Transverse colon (tissue), 4 donors: Measurements from ENCODE around the gene NPM3. TPM values are rescaled to one million over a fixed set of nuclear protein-coding genes. Genes with fewer than 3 reads are reported as not detected.

Experiments used
- DNase-seq: peaks from one replicate; pipeline ENCODE4 v3.0.0-alpha.2; 2019
- H3K27ac ChIP-seq, 4 donors: fragments of 200-600 bp; sonication (generic); 2 replicates each; pipeline ENCODE4 v1.5.1; 2016 to 2018; ENCODE audit warnings: inconsistent platforms in 4 of 4
- H3K27me3 ChIP-seq: fragments of 200-600 bp; sonication (generic); 2 replicates; pipeline ENCODE4 v1.5.1; 2017; ENCODE audit warnings: inconsistent platforms
- H3K36me3 ChIP-seq, 4 donors: fragments of 200-600 bp; sonication (generic); 2 replicates each; pipeline ENCODE4 v1.5.1; 2017 to 2019; ENCODE audit warnings: inconsistent platforms in 4 of 4
- H3K4me1 ChIP-seq, 4 donors: fragments of 200-600 bp; sonication (generic); 2 replicates each; pipeline ENCODE4 v1.5.1; 2017 to 2020; ENCODE audit warnings: inconsistent platforms in 4 of 4
- H3K4me3 ChIP-seq, 4 donors: fragments of 200-600 bp; sonication (generic); 1 replicate in 1 of 4; 2 replicates in 3 of 4; pipeline versions ENCODE4 v1.5.1 to v1.6.1; 2017 to 2019; ENCODE audit warnings: inconsistent platforms in 4 of 4
- H3K9me3 ChIP-seq, 2 donors: fragments of 200-600 bp; sonication (generic); 2 replicates each; pipeline ENCODE4 v1.5.1; 2017 to 2019; ENCODE audit warnings: inconsistent platforms in 2 of 2
- EP300 ChIP-seq: sonication (generic); formaldehyde crosslinking; IDR thresholded peaks from one replicate; pipeline ENCODE4 v1.6.1; 2017; ENCODE audit warnings: antibody characterized with exemption, low read depth
- POLR2A ChIP-seq: fragments of 450-650 bp; IDR thresholded peaks from one replicate; pipeline ENCODE4 v1.6.1; 2016; ENCODE audit warnings: antibody characterized with exemption, mild to moderate bottlenecking, moderate library complexity
- POLR2AphosphoS5 ChIP-seq, 3 donors: sonication (generic); formaldehyde crosslinking; IDR thresholded peaks; one replicate each; pipeline ENCODE4 v1.6.1; 2016; ENCODE audit warnings: antibody characterized with exemption in 3 of 3
- WGBS, 2 donors: methylation state at CpG; one replicate each; pipeline ENCODE4 v1.1.5; 2018; ENCODE audit warnings: low coverage in 1 of 2; 5-methylcytosine and 5-hydroxymethylcytosine counted together
- in situ Hi-C, 4 donors: fragments of 200-750 bp; cut with MboI; loops; one replicate each; pipeline versions ENCODE4 v1.15.0 to v1.15.1; 2017; ENCODE audit warnings: low sequenced_read_pairs in 3 of 4, low pct_ligation_motif_present in 1 of 4, low pct_unique_long_range_greater_than_20kb in 1 of 4
- intact Hi-C: fragments of 100-400 bp; cut with DNase I; formaldehyde crosslinking; loops from one replicate; pipeline ENCODE4 v1.15.1; 2023; ENCODE audit warnings: low total_unique reads
- total RNA-seq, 4 donors: library from RNA; depleted of rRNA; stranded (reverse); fragments of >200 nt; gene quantifications; one replicate each; pipeline ENCODE4 v1.1.0, GENCODE V29; 2016
- TF ChIP-seq, protein P1 (sequence below), 5 experiments: fragments of 200-600 bp in 3 of 5; fragments of 450-650 bp in 2 of 5; sonication (generic) in 3 of 5; IDR thresholded peaks; 1 replicate in 2 of 5; 2 replicates in 3 of 5; pipeline ENCODE4 v1.5.1; 2016 to 2017; ENCODE audit warnings: antibody characterized with exemption in 5 of 5, inconsistent platforms in 3 of 5, mild to moderate bottlenecking in 2 of 5, moderate library complexity in 1 of 5

The NPM3 gene
- total RNA-seq, 4 donors from 2014 or later, result 8.2 to 18.7 (median 12.7) TPM

DNA sequence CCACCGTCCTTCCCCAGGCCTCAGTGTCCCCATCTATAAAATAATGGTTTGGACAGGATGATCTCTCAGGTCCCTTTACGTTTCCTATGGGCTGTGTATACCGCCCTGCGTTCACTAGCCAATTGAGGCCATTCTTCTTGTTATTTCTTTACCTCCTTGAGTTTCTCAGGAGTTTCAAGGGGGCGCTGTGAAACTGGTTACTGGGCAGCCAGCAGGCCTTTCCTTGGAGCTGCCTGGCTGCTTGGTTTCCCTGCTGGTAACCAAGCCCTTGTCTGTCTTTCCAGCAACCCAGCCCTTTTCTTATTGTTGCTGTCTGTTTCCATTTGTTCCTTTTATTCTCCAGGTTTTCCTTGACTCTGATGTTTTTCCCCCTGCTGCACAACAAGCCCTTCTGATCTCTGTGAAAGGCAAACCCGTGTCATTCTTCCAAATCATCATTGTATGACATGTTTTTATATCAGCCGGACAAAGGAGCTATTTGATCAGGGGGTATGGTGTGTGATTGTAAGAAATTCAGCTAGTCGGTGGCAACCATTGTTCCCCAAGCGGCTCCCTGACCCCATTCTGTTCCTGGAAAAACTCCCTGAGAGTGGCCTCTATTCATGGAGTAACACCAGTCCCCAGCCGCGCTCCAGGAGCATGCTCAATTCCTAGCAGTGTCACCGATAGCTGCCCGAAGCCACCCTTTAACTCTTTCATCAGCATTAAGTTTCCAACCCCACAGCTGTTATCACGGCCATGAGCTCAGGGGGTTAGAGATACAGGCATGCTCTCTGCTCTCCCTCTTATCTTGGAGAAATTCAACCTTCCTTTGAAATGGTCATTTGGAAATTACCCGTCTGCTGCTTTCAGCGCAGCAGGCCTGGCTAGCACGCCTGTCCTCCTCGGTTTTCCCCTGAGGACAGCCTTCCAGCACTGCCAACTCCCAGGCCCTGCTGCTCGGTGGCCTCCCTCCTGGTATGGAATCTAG, 33.9 kb downstream of the NPM3 start:
- 75 to 78% methylated on average over 6 to 19 of the region's 19 CpGs for WGBS, 2 donors
- TF ChIP-seq EP300 (no peak), POLR2A (no peak), POLR2AphosphoS5 (IDR thresholded peaks at IDR 0.05) (no peak)
- TF ChIP-seq, protein P1, sequence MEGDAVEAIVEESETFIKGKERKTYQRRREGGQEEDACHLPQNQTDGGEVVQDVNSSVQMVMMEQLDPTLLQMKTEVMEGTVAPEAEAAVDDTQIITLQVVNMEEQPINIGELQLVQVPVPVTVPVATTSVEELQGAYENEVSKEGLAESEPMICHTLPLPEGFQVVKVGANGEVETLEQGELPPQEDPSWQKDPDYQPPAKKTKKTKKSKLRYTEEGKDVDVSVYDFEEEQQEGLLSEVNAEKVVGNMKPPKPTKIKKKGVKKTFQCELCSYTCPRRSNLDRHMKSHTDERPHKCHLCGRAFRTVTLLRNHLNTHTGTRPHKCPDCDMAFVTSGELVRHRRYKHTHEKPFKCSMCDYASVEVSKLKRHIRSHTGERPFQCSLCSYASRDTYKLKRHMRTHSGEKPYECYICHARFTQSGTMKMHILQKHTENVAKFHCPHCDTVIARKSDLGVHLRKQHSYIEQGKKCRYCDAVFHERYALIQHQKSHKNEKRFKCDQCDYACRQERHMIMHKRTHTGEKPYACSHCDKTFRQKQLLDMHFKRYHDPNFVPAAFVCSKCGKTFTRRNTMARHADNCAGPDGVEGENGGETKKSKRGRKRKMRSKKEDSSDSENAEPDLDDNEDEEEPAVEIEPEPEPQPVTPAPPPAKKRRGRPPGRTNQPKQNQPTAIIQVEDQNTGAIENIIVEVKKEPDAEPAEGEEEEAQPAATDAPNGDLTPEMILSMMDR (IDR thresholded peaks at IDR 0.05), result no peak
- in situ Hi-C loops, result loop anchor here in 1 of 4 donors (25.0 kb wide), 1 partner anchor 537 kb away; no protein-coding TSS in a partner anchor

DNA sequence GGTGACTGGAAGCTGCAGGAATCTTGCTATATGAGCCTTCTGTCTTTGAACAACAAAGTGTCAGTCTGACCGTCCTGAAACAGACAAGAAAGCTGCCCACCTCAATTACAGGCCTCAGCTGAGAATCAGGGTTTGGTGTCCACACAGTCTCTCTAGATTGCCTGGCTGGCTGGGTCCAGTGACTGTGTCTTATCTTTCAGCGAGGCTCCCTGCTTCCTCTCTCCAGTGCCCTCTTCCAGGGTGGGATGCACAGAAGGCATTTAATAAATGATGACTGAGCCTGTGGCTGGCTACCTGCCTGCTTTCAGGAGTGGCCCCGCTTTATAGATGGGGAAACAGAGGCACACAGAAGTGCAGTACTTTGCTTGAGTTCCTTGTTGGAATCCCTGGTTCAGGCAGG, 34.8 kb downstream of the NPM3 start:
- Histone ChIP-seq H3K9me3 (no peaks in the 10 kb centered on the region), H3K27ac (no peak overlapping the region), H3K27me3 (peaks cover 11% of the 10 kb centered on the region), H3K4me1 (no peaks in the 10 kb centered on the region), H3K36me3 (no peaks in the 10 kb centered on the region), H3K4me3 (no peak overlapping the region)
- intact Hi-C loops (no loop called here), in situ Hi-C loops (no loop called here)
- WGBS, 2 donors, result 77 to 88% methylated on average over 3 of the region's 3 CpGs
- TF ChIP-seq POLR2AphosphoS5 (IDR thresholded peaks at IDR 0.05), result no peak
- TF ChIP-seq, protein P1 (IDR thresholded peaks at IDR 0.05), result no peak
- no peak for TF ChIP-seq EP300
- TF ChIP-seq POLR2A, result no peak
- DNase-seq, result no peak

More for the DNA sequence above, 33.9 kb downstream of the NPM3 start:
- no peak for DNase-seq
- intact Hi-C loops, result no loop called here
- no peak overlapping the region for H3K4me3 ChIP-seq
- no peaks in the 10 kb centered on the region for H3K36me3 ChIP-seq
- H3K27ac ChIP-seq, result no peak overlapping the region
- no peaks in the 10 kb centered on the region for H3K4me1 ChIP-seq
- peaks cover 20% of the 10 kb centered on the region for H3K27me3 ChIP-seq
- H3K9me3 ChIP-seq, result no peaks in the 10 kb centered on the region

DNA sequence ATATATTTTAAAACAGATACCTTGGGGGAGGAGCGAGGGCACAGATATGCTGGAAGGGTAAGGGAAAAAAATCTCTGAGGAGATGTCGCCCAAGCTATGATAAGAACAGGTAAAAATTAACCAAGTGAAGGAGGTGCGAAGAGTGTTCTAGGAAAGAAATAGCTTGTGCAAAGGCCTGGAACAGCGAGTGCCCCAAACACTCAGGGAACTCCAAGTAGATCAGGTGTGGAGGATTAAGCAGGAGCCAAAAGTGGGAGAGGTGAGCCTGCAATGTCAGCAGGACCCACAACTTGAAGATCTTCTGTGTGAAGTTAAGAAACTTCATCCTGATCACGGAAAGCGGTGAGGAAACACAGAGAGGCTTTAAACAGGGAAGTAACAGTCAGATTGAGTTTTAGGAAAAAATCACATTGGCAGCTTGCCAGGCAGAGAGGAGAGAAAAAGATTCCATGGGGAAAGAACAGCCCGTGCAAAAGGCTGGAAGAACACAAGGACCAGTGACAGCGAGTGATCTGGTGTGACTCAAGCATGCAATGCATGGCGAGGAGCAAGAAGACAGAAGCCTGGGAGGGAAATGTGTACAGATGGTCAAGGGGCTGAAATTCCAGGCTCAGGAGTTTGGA, 38.1 kb downstream of the NPM3 start:
- Histone ChIP-seq H3K4me3 (no peak overlapping the region), H3K4me1 (no peaks in the 10 kb centered on the region), H3K27me3 (peaks cover 8% of the 10 kb centered on the region), H3K36me3 (no peaks in the 10 kb centered on the region), H3K9me3 (no peaks in the 10 kb centered on the region), H3K27ac (no peak overlapping the region)
- DNase-seq, result no peak
- intact Hi-C loops, result no loop called here
- in situ Hi-C loops, result no loop called here
- TF ChIP-seq EP300 (no peak), POLR2A (no peak), POLR2AphosphoS5 (IDR thresholded peaks at IDR 0.05) (no peak)
- TF ChIP-seq, protein P1 (IDR thresholded peaks at IDR 0.05), result no peak
- 61 to 71% methylated on average over 8 to 9 of the region's 9 CpGs for WGBS, 2 donors

DNA sequence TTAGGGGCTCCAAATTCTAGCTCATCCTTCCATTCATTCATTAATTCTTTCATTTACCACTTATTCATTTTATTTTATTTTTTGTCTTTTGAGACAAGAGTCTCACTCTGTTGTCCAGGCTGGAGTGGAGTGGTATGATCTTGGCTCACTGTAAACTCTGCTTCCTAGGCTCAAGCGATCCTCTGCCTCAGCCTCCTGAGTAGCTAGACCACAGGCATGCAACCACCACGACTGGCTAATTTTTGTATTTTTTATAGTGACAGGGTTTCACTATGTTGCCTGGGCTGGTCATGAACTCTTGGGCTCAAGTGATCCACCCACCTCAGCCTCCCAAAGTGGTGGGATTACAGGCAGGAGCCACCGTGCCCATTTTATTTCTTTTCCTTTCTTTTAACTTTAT, 39.0 kb downstream of the NPM3 start:
- DNase-seq, result no peak
- Histone ChIP-seq H3K36me3 (no peaks in the 10 kb centered on the region), H3K27ac (no peak overlapping the region), H3K4me3 (no peak overlapping the region), H3K27me3 (peaks cover 16% of the 10 kb centered on the region), H3K4me1 (no peaks in the 10 kb centered on the region), H3K9me3 (no peaks in the 10 kb centered on the region)
- in situ Hi-C loops, result no loop called here
- WGBS, 2 donors, result 66 to 80% methylated on average over 3 of the region's 3 CpGs
- TF ChIP-seq, protein P1 (IDR thresholded peaks at IDR 0.05), result no peak
- no peak for TF ChIP-seq POLR2A
- no peak for TF ChIP-seq POLR2AphosphoS5 (IDR thresholded peaks at IDR 0.05)
- TF ChIP-seq EP300, result no peak
- intact Hi-C loops, result no loop called here
